OCI-LY7 (cell line): Measurements from ENCODE around the gene PRR14. TPM values are rescaled to one million over a fixed set of nuclear protein-coding genes. Genes with fewer than 3 reads are reported as not detected.
"Not testable (repeated sequence)": the region's sequence is repeated elsewhere in the genome, so short reads cannot be mapped to it uniquely, and the experiment has no call there.

Experiments used
- BruUV-seq: library from RNA; stranded (reverse); fragments of 400-500 nt; replicated peaks from 2 replicates; lab custom pipeline; 2021; lab: Mats Ljungman, UMichigan
- CTCF ChIA-PET: fragments of 300-600 bp; sonication (Branson Sonifier 250); formaldehyde crosslinking; loops from one replicate; lab custom pipeline; 2022; ENCODE audit warnings: antibody characterized with exemption; ENCODE audit not compliant: unreplicated experiment; lab: Charles Lee
- POLR2A ChIA-PET: fragments of 300-600 bp; sonication (Branson Sonifier 250); formaldehyde crosslinking; loops from one replicate; lab custom pipeline; 2022; ENCODE audit warnings: antibody characterized with exemption; lab: Charles Lee
- DNase-seq: peaks from one replicate; pipeline ENCODE4 v3.0.0-alpha.2; 2015; ENCODE audit warnings: low spot score
- H2AFZ ChIP-seq: fragments of 200-600 bp; sonication (generic), shearing (Covaris generic); 2 replicates; pipeline ENCODE4 v1.6.1; 2014; ENCODE audit warnings: mild to moderate bottlenecking, antibody characterized with exemption, low read length, moderate library complexity
- H3K27ac ChIP-seq: fragments of 200-600 bp; sonication (generic); 2 replicates; pipeline ENCODE4 v1.5.1; 2014; ENCODE audit warnings: mixed run types, low read depth, mild to moderate bottlenecking, moderate library complexity, low read length, inconsistent platforms; ENCODE audit not compliant: poor library complexity, severe bottlenecking
- H3K36me3 ChIP-seq: fragments of 200-600 bp; sonication (generic); 2 replicates; pipeline ENCODE4 v1.6.1; 2014; ENCODE audit warnings: mild to moderate bottlenecking, antibody characterized with exemption, low read length, moderate library complexity, mixed read lengths; ENCODE audit not compliant: insufficient read depth
- H3K4me1 ChIP-seq: fragments of 200-600 bp; sonication (generic); 2 replicates; pipeline ENCODE4 v1.5.1; 2014; ENCODE audit warnings: mild to moderate bottlenecking, low read length; ENCODE audit not compliant: insufficient read depth, poor library complexity, severe bottlenecking
- H3K4me2 ChIP-seq: fragments of 200-600 bp; sonication (generic); 2 replicates; pipeline ENCODE4 v1.6.1; 2014; ENCODE audit warnings: mild to moderate bottlenecking, low read length
- H3K4me3 ChIP-seq: fragments of 200-600 bp; sonication (generic); 2 replicates; pipeline ENCODE4 v1.5.1; 2014; ENCODE audit warnings: mild to moderate bottlenecking, low read depth, low read length; ENCODE audit not compliant: poor library complexity, severe bottlenecking
- H3K79me2 ChIP-seq: fragments of 200-600 bp; sonication (generic); 2 replicates; pipeline ENCODE4 v1.6.1; 2016; ENCODE audit warnings: low read depth, mild to moderate bottlenecking, low read length, moderate library complexity, mixed read lengths; ENCODE audit not compliant: insufficient read depth
- H3K9me2 ChIP-seq: fragments of 200-600 bp; sonication (generic); 2 replicates; pipeline ENCODE4 v1.6.1; 2016; ENCODE audit warnings: mild to moderate bottlenecking, low read length, mixed read lengths; ENCODE audit not compliant: insufficient read depth
- H3K9me3 ChIP-seq: fragments of 200-600 bp; sonication (generic); 2 replicates; pipeline ENCODE4 v1.6.1; 2014; ENCODE audit warnings: mild to moderate bottlenecking, mixed run types, low read length, mixed read lengths
- H4K20me1 ChIP-seq: fragments of 200-600 bp; sonication (generic); 2 replicates; pipeline ENCODE4 v1.6.1; 2014; ENCODE audit warnings: mild to moderate bottlenecking, antibody characterized with exemption, low read length, moderate library complexity, mixed read lengths; ENCODE audit not compliant: insufficient read depth
- CTCF ChIP-seq: fragments of 200-600 bp; sonication (generic); conservative IDR thresholded peaks from 2 replicates; pipeline ENCODE4 v1.5.1; 2014; ENCODE audit warnings: mild to moderate bottlenecking, antibody characterized with exemption, low read length, moderate library complexity, mixed read lengths
- EZH2phosphoT487 ChIP-seq: fragments of 200-600 bp; sonication (generic); IDR thresholded peaks from 2 replicates; pipeline ENCODE4 v1.6.1; 2018; ENCODE audit warnings: low read depth, borderline replicate concordance, mild to moderate bottlenecking, mixed run types, antibody characterized with exemption, low read length, moderate library complexity, mixed read lengths
- intact Hi-C: fragments of 100-400 bp; cut with micrococcal nuclease; formaldehyde crosslinking; loops from one replicate; pipeline ENCODE4 v1.10.0; 2022; ENCODE audit not compliant: unreplicated experiment
- total RNA-seq, 2 experiments: library from RNA; depleted of rRNA in 1 of 2; stranded (reverse); fragments of >200 nt in 1 of 2; shearing (Covaris generic) in 1 of 2; gene quantifications; 2 replicates each; pipeline ENCODE4 v1.2.3, GENCODE V29; 2014 to 2022

PRR14 gene
- total RNA-seq, 2 experiments from 2014 or later = 33.2 to 75.5 TPM

DNA sequence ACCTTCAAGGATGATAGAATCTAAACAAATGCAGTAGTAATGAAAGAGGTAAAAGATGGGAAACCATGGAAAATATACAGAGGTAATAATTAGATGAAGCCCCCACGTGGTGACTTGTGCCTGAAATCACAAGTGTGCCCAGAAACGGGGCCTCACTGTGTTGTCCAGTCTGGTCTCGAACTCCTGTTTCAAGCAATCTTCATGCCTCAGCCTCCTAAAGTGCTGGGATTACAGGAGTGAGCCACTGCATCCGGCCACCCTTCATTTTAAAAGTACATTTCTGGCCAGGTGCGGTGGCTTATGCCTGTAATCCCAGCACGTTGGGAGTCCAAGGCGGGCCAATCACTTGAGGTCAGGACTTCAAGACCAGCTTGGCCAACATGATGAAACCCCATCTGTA is 14.2 kb upstream of the PRR14 start:
- no peak for TF ChIP-seq EZH2phosphoT487
- TF ChIP-seq CTCF = no peak
- Histone ChIP-seq H4K20me1 (no peaks in the 10 kb centered on the region), H3K27ac (no peak overlapping the region), H2AFZ (no peak overlapping the region), H3K79me2 (peaks cover 12% of the 10 kb centered on the region; the same call in 1 of the 2 replicates), H3K9me3 (no peaks in the 10 kb centered on the region), H3K4me2 (peak overlapping the region; percentile 90; the same call in 1 of the 2 replicates), H3K9me2 (no peaks in the 10 kb centered on the region), H3K4me3 (no peak overlapping the region), H3K4me1 (peaks cover 14% of the 10 kb centered on the region), H3K36me3 (no peaks in the 10 kb centered on the region)
- intact Hi-C loops = no loop called here
- CTCF ChIA-PET = no interaction called here
- no peak for DNase-seq
- BruUV-seq = no TSS peak
- POLR2A ChIA-PET = interaction anchor here (0.6 to 1.7 kb wide), 4 partner anchors 14 to 128 kb away, joined by 3 to 5 read pairs (median 4); no protein-coding TSS in a partner anchor

DNA sequence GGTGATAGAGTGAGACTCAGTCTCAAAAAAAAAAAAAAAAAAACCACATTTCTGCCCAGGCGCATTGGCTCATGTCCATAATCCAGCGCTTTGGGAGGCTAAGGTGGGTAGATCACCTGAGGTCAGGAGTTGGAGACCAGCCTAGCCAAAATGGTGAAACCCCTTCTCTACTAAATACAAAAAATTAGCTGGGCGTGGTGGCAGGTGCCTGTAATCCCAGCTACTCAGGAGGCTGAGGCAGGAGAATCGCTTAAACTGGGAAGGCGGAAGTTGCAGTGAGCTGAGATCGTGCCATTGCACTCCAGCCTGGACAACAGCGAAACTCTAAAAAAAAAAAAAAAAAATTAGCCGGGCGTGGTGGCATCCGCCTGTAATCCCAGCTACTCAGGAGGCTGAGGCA is 13.6 kb upstream of the PRR14 start:
- intact Hi-C loops, H3K4me3 ChIP-seq, CTCF ChIA-PET, DNase-seq, H3K27ac ChIP-seq, H3K9me2 ChIP-seq, H4K20me1 ChIP-seq, H3K36me3 ChIP-seq, H3K4me2 ChIP-seq, BruUV-seq, H2AFZ ChIP-seq, H3K9me3 ChIP-seq: not testable (repeated sequence)
- Histone ChIP-seq H3K79me2 (peaks cover 12% of the 10 kb centered on the region; the same call in 1 of the 2 replicates), H3K4me1 (peaks cover 14% of the 10 kb centered on the region)
- POLR2A ChIA-PET = interaction anchor here (0.6 to 1.7 kb wide), 8 partner anchors 11 to 126 kb away, joined by 3 to 4 read pairs (median 4); partner anchors contain the start of gene ZNF688

GRCh38 chr16:30637944-30638343 is 12.8 kb upstream of the PRR14 start:
- Histone ChIP-seq H3K36me3 (no peaks in the 10 kb centered on the region), H3K9me3 (no peaks in the 10 kb centered on the region), H3K4me1 (peaks cover 14% of the 10 kb centered on the region), H4K20me1 (no peaks in the 10 kb centered on the region), H3K79me2 (peaks cover 12% of the 10 kb centered on the region; the same call in 1 of the 2 replicates), H3K9me2 (no peaks in the 10 kb centered on the region), H3K27ac (no peak overlapping the region), H3K4me3 (no peak overlapping the region), H3K4me2 (no peak overlapping the region), H2AFZ (no peak overlapping the region)
- no TSS peak for BruUV-seq
- ChIA-PET CTCF (no interaction called here), POLR2A (interaction anchor here (0.7 to 1.2 kb wide), 3 partner anchors 26 to 66 kb away, joined by 3 to 4 read pairs (median 3); partner anchors contain the start of gene ZNF688)
- intact Hi-C loops = no loop called here
- peak; percentile 81 for TF ChIP-seq CTCF
- TF ChIP-seq EZH2phosphoT487 = no peak
- DNase-seq = peak; percentile 72
